Activated T-cell treated with anti-CD3 and anti-CD28 coated beads, Interleukin-2, amount 50 U/mL, for 4 hours (primary cell): ENCODE results near the gene MED15. TPM values are rescaled to one million over a fixed set of nuclear protein-coding genes. Genes with fewer than 3 reads are reported as not detected.
A peak's percentile ranks its signal among the peaks of the same experiment; 100 is the strongest.

Experiments
- ATAC-seq, 2 donors: fragments of 200-7000 bp; cut with Tn5 transposase; one replicate each; pipeline ENCODE4 v1.10.0; 2021
- DNase-seq: peaks from one replicate; pipeline ENCODE4 v3.0.0-alpha.2; 2020
- H3K27me3 Mint-ChIP-seq: one replicate; pipeline ENCODE4 v1.8.0; 2021; ENCODE audit warnings: low read depth, mixed read lengths
- H3K36me3 Mint-ChIP-seq: one replicate; pipeline ENCODE4 v1.8.0; 2022; ENCODE audit warnings: mixed read lengths; ENCODE audit not compliant: insufficient read depth
- H3K4me1 Mint-ChIP-seq: one replicate; pipeline ENCODE4 v1.8.0; 2021; ENCODE audit warnings: low read depth, mixed read lengths
- H3K4me3 Mint-ChIP-seq: one replicate; pipeline ENCODE4 v1.8.0; 2021; ENCODE audit warnings: mild to moderate bottlenecking, moderate library complexity, mixed read lengths
- H3K9me3 Mint-ChIP-seq: one replicate; pipeline ENCODE4 v1.8.0; 2021; ENCODE audit warnings: mixed read lengths
- total RNA-seq, 3 donors: library from RNA; stranded (reverse); gene quantifications; one replicate each; pipeline ENCODE4 v1.2.1, GENCODE V29; 2021

The MED15 gene
- total RNA-seq, 3 donors from 2014 or later: 83.2 to 90.5 (median 84.0) TPM

DNA sequence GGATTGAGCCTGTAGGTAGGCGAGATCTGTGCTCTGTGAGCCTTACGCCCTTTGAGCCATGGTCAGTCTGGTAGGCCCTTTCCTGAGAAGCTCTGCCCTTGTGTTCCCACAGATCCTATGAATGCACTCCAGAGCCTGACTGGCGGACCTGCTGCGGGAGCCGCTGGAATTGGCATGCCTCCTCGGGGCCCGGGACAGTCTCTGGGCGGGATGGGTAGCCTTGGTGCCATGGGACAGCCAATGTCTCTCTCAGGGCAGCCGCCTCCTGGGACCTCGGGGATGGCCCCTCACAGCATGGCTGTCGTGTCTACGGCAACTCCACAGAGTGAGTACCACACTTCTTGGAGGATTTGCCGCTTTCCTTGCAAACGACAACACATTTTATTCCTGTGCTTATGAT lies 47.4 kb downstream of the MED15 start:
- no peak overlapping the region for H3K4me3 Mint-ChIP-seq

GRCh38 chr22:20558534-20558933 lies 51.1 kb downstream of the MED15 start:
- H3K9me3 Mint-ChIP-seq: peaks cover 11% of the 10 kb centered on the region
- ATAC-seq: no peak
- H3K4me3 Mint-ChIP-seq: no peak overlapping the region
- H3K36me3 Mint-ChIP-seq: peaks cover 57% of the 10 kb centered on the region
- peaks cover 81% of the 10 kb centered on the region for H3K4me1 Mint-ChIP-seq
- no peaks in the 10 kb centered on the region for H3K27me3 Mint-ChIP-seq
- DNase-seq: no peak

More for the DNA sequence above, 47.4 kb downstream of the MED15 start:
- peaks cover 56% of the 10 kb centered on the region for H3K36me3 Mint-ChIP-seq
- ATAC-seq: no peak
- no peak for DNase-seq
- H3K9me3 Mint-ChIP-seq: peaks cover 11% of the 10 kb centered on the region
- no peaks in the 10 kb centered on the region for H3K27me3 Mint-ChIP-seq
- H3K4me1 Mint-ChIP-seq: peaks cover 96% of the 10 kb centered on the region

DNA sequence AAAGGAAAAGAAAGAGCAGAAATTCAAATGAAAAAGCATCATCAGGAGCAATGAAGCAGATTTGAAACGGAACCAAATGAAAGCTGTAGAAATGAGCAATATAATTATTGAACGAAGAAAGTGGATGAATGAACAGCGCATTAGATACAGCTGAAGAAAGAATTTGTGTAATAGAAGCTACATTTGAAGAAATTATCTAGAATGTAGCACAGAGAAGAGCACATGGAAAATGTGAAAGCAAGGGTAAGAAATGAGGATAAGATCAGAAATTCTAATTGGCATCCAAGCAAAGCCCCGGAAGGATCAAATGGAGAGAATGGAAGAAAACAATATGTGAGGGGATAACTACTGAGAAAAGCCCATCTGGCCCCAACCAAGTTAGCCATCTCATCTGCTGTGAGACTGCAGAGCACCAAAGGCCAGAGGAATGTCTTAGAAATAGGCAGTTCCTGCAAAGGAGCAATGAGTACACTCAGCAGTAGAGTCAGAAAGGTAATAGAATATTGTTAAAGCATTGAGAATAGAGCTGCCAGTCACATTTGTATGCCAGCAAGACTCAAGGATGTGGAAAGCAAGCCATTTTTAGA lies 51.9 kb downstream of the MED15 start:
- Mint-ChIP-seq H3K27me3 (no peaks in the 10 kb centered on the region), H3K36me3 (peaks cover 62% of the 10 kb centered on the region), H3K4me3 (no peak overlapping the region), H3K9me3 (peaks cover 11% of the 10 kb centered on the region), H3K4me1 (peaks cover 81% of the 10 kb centered on the region)
- ATAC-seq (no peak), DNase-seq (no peak)

GRCh38 chr22:20560716-20561115 lies 53.3 kb downstream of the MED15 start:
- Mint-ChIP-seq H3K36me3 (peaks cover 62% of the 10 kb centered on the region), H3K9me3 (peaks cover 11% of the 10 kb centered on the region), H3K4me1 (peaks cover 81% of the 10 kb centered on the region), H3K4me3 (no peak overlapping the region), H3K27me3 (no peaks in the 10 kb centered on the region)
- ATAC-seq (no peak), DNase-seq (no peak)

DNA sequence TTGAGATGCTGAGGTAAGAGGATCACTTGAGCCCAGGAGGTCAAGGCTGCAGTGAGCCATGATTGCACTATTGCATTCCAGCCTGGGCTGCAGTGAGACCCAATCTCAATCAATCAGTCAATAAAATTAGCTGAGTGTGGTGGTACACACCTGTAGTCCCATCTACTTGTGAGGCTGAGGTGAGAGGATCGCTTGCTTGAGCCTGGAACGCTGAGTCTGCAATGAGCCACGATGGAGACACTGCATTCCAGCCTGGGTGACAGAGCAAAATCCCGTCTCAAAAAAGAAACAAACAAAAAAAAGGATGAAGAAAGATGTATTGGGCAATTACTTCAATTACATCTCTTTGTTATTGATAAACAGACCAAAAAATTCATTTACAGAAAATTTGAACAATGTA lies 54.5 kb downstream of the MED15 start:
- no peak for ATAC-seq
- Mint-ChIP-seq H3K4me1 (peaks cover 80% of the 10 kb centered on the region), H3K4me3 (no peak overlapping the region), H3K9me3 (peaks cover 11% of the 10 kb centered on the region), H3K27me3 (no peaks in the 10 kb centered on the region), H3K36me3 (peaks cover 58% of the 10 kb centered on the region)
- no peak for DNase-seq

- H3K27me3 Mint-ChIP-seq: no peaks in the 10 kb centered on the region
- peaks cover 11% of the 10 kb centered on the region for H3K9me3 Mint-ChIP-seq
- peaks cover 80% of the 10 kb centered on the region for H3K4me1 Mint-ChIP-seq
- ATAC-seq: peak in 1 of 2 donors; percentile 30
- H3K36me3 Mint-ChIP-seq: peaks cover 50% of the 10 kb centered on the region
- DNase-seq: no peak
- no peak overlapping the region for H3K4me3 Mint-ChIP-seq
Measured at GRCh38 chr22:20562607-20563465, 55.4 kb downstream of the MED15 start.

DNA sequence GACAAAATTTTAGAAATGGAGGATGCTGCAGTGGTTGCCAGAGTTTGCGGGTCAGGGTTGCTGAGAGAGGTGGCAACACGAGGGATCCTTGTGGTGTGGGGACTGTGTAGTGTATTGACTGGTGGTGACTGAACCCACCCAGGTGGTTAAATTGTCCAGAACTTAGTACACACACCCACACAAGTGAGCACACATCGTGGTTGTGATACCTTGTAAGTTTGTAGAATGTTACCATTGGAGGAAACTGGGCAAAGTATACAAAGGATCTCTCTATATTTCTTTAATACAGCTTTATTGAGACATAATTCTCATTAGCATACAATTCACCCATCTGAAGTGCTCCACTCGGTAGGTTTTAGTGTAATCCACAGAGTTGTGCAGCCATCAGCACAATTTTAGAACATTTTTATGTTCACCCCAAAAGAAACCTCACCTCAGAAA lies 56.1 kb downstream of the MED15 start:
- H3K9me3 Mint-ChIP-seq: peaks cover 9% of the 10 kb centered on the region
- H3K4me3 Mint-ChIP-seq: no peak overlapping the region
- DNase-seq (no peak), ATAC-seq (peak in 1 of 2 donors; percentile 33)
- H3K27me3 Mint-ChIP-seq: no peaks in the 10 kb centered on the region
- H3K4me1 Mint-ChIP-seq: peaks cover 80% of the 10 kb centered on the region
- H3K36me3 Mint-ChIP-seq: peaks cover 46% of the 10 kb centered on the region

DNA sequence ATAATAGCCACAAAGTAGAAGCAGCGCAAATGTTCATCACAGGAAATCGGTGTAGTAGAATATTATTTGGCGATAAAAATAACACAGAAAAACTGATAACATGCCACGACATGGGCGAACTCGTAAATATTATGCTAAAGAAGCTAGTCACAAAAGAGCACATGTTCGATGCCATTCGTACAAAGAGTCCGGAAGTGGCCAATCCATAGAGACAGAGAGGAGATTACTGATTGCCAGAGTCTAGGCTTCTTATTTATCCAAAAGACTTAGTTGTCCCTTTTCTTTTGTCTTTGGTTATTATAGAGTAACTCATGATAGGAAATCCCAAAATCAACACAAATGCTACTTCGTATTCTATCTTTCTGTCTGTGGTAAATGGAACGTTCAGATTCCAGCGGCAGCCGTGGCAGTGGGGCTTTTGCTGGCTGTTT lies 56.5 kb downstream of the MED15 start:
- H3K36me3 Mint-ChIP-seq: peaks cover 44% of the 10 kb centered on the region

DNA sequence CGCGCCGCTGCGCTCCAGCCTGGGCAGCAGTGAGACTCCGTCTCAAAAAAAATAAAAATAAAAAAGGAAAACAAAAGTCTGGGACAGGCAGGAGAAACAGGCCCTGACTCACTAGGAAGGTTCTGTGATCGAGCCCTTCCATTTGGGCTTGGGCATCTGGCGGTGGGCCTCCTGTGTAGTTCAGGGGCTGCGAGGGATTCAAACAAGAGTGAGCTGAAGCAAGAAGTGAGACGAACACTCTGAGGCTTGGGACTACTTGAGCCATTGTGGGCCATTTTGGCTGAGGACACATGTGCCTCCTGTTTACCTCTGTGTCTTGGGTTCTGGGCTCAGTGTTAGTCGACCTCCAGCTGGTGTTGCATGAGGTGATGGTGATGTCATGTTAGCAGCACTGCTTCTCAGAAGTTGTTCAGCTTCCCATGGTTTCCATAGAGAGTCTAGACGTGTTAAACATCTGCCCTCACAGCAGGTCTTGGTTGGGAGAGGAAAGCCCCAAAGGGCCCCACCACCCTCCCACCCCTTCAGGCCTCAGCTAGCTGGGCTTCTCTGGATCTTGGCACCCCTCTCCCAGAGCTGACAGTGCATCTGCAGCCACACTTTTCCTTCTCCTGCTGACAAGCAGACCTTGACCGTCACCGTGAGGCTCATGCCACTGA lies 57.8 kb downstream of the MED15 start:
- no peaks in the 10 kb centered on the region for H3K9me3 Mint-ChIP-seq
- H3K4me3 Mint-ChIP-seq: no peak overlapping the region
- peaks cover 86% of the 10 kb centered on the region for H3K4me1 Mint-ChIP-seq
- ATAC-seq (no peak), DNase-seq (no peak)
- no peaks in the 10 kb centered on the region for H3K27me3 Mint-ChIP-seq
- peaks cover 37% of the 10 kb centered on the region for H3K36me3 Mint-ChIP-seq

More for the DNA sequence above, 56.5 kb downstream of the MED15 start:
- no peak for DNase-seq
- H3K4me1 Mint-ChIP-seq: peaks cover 80% of the 10 kb centered on the region
- H3K27me3 Mint-ChIP-seq: no peaks in the 10 kb centered on the region
- no peak for ATAC-seq
- H3K4me3 Mint-ChIP-seq: no peak overlapping the region
- peaks cover 5% of the 10 kb centered on the region for H3K9me3 Mint-ChIP-seq

DNA sequence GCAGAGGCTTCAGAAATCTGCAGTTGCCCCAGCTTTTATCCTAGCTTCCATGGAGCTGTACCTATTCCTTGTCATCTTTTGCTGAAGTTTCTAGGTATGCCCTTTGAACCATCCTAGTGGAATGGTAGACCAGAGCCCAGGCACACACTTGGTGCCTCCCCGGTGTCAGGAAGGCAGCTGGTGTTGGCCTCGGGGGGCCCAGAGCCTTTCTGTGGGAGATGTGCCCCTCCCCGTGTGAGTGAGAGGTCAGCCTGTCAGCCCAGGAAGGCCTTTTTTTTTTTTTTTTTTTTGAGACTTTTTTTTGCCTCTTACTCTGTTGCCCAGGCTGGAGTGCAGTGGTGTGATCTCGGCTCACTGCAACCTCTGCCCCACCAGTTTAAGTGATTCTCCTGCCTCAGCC lies 58.4 kb downstream of the MED15 start:
- H3K4me3 Mint-ChIP-seq: no peak overlapping the region
- H3K27me3 Mint-ChIP-seq: no peaks in the 10 kb centered on the region
- H3K9me3 Mint-ChIP-seq: no peaks in the 10 kb centered on the region
- peaks cover 35% of the 10 kb centered on the region for H3K36me3 Mint-ChIP-seq
- DNase-seq: no peak
- no peak for ATAC-seq
- peaks cover 88% of the 10 kb centered on the region for H3K4me1 Mint-ChIP-seq

GRCh38 chr22:20566420-20567260 lies 59.2 kb downstream of the MED15 start:
- peak; percentile 60 for DNase-seq

GRCh38 chr22:20567371-20567847 lies 60.0 kb downstream of the MED15 start:
- Mint-ChIP-seq H3K4me3 (peak overlapping the region; percentile 2), H3K27me3 (no peaks in the 10 kb centered on the region), H3K4me1 (peaks cover 97% of the 10 kb centered on the region), H3K9me3 (no peaks in the 10 kb centered on the region), H3K36me3 (peaks cover 41% of the 10 kb centered on the region)
- ATAC-seq (peak in 1 of 2 donors; percentile 20), DNase-seq (no peak)

More at GRCh38 chr22:20566420-20567260, 59.2 kb downstream of the MED15 start:
- Mint-ChIP-seq H3K36me3 (peaks cover 35% of the 10 kb centered on the region), H3K4me1 (peaks cover 92% of the 10 kb centered on the region), H3K9me3 (no peaks in the 10 kb centered on the region), H3K4me3 (peak overlapping the region; percentile 31), H3K27me3 (no peaks in the 10 kb centered on the region)
- ATAC-seq: peak; percentile 41 to 59

DNA sequence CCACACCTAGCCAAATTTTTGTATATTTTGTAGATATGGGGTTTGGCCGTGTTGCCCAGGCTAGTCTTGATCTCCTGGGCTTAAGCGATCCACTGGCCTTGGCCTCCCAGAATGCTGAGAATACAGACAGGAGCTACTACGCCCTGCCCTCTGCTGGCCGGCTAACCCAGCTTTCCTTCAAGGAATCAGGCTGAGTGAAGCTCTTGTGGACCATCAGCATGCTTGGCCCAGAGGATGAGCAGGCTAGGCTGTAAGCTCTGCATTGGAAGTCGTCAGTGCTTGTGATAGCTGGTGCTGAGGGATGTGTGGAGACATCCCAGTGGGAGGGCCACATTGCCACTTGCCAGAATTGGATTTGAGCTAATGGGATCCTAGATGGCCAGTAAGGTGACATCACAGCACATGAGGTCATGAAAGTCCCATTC lies 60.6 kb downstream of the MED15 start:
- H3K27me3 Mint-ChIP-seq: no peaks in the 10 kb centered on the region
- ATAC-seq (no peak), DNase-seq (no peak)
- H3K4me3 Mint-ChIP-seq: no peak overlapping the region
- H3K9me3 Mint-ChIP-seq: no peaks in the 10 kb centered on the region
- peaks cover 91% of the 10 kb centered on the region for H3K4me1 Mint-ChIP-seq
- peaks cover 39% of the 10 kb centered on the region for H3K36me3 Mint-ChIP-seq
